MM.1S (cell line): ENCODE results near the gene FBXL17.
A peak's percentile ranks its signal among the peaks of the same experiment; 100 is the strongest.

Experiments
- DNase-seq: peaks from one replicate; pipeline ENCODE4 v3.0.0-alpha.2; 2015
- H2AFZ ChIP-seq: fragments of 300-600 bp; sonication (generic); 2 replicates; pipeline ENCODE4 v1.6.0; 2016; ENCODE audit warnings: antibody characterized with exemption, low read length
- H3F3A ChIP-seq: fragments of 300-600 bp; sonication (generic); 2 replicates; pipeline ENCODE4 v1.6.1; 2016; ENCODE audit warnings: mild to moderate bottlenecking, antibody characterized with exemption, low read length, moderate library complexity, mixed read lengths; ENCODE audit not compliant: insufficient read depth
- H3K27ac ChIP-seq: fragments of 300-600 bp; sonication (generic); 2 replicates; pipeline ENCODE4 v1.5.1; 2016; ENCODE audit warnings: mild to moderate bottlenecking, low read length
- H3K27me3 ChIP-seq: fragments of 300-600 bp; sonication (generic); replicated peaks from 2 replicates; pipeline ENCODE4 v1.6.0; 2016; ENCODE audit warnings: low read length; ENCODE audit not compliant: insufficient read depth
- H3K36me3 ChIP-seq: fragments of 300-600 bp; sonication (generic); replicated peaks from 2 replicates; pipeline ENCODE4 v1.6.1; 2016; ENCODE audit warnings: mild to moderate bottlenecking, low read length, mixed read lengths; ENCODE audit not compliant: insufficient read depth
- H3K4me1 ChIP-seq: fragments of 300-600 bp; sonication (generic); 2 replicates; pipeline ENCODE4 v1.6.1; 2016; ENCODE audit warnings: low read length, mixed read lengths
- H3K4me2 ChIP-seq: fragments of 300-600 bp; sonication (generic); 2 replicates; pipeline ENCODE4 v1.6.0; 2016; ENCODE audit warnings: low read depth, low read length
- H3K4me3 ChIP-seq: fragments of 300-600 bp; sonication (generic); 2 replicates; pipeline ENCODE4 v1.5.1; 2016; ENCODE audit warnings: low read length, mixed read lengths
- H3K79me2 ChIP-seq: fragments of 300-600 bp; sonication (generic); 2 replicates; pipeline ENCODE4 v1.6.1; 2016; ENCODE audit warnings: mixed run types, low read length, mixed read lengths
- H3K9ac ChIP-seq: fragments of 300-600 bp; sonication (generic); 2 replicates; pipeline ENCODE4 v1.6.1; 2016; ENCODE audit warnings: low read length, mixed read lengths
- H3K9me2 ChIP-seq: fragments of 300-600 bp; sonication (generic); replicated peaks from 2 replicates; pipeline ENCODE4 v1.6.1; 2016; ENCODE audit warnings: mild to moderate bottlenecking, low read length, mixed read lengths; ENCODE audit not compliant: insufficient read depth
- H3K9me3 ChIP-seq: fragments of 300-600 bp; sonication (generic); replicated peaks from 2 replicates; pipeline ENCODE4 v1.6.1; 2016; ENCODE audit warnings: mild to moderate bottlenecking, low read length, mixed read lengths; ENCODE audit not compliant: insufficient read depth
- H4K20me1 ChIP-seq: fragments of 300-600 bp; sonication (generic); 2 replicates; pipeline ENCODE4 v1.6.1; 2016; ENCODE audit warnings: mild to moderate bottlenecking, low read length, moderate library complexity, mixed read lengths; ENCODE audit not compliant: insufficient read depth
- CTCF ChIP-seq: fragments of 300-600 bp; sonication (generic); IDR thresholded peaks from 2 replicates; pipeline ENCODE4 v1.5.1; 2016; ENCODE audit warnings: antibody characterized with exemption, low read length, mixed read lengths
- EZH2 ChIP-seq: fragments of 300-600 bp; sonication (generic); optimal IDR thresholded peaks from 2 replicates; pipeline ENCODE3; 2017; ENCODE audit warnings: low read depth, mild to moderate bottlenecking, antibody characterized with exemption, low read length, mixed read lengths
- EZH2phosphoT487 ChIP-seq: fragments of 300-600 bp; sonication (generic); IDR thresholded peaks from 2 replicates; pipeline ENCODE4 v1.6.1; 2018; ENCODE audit warnings: antibody characterized with exemption, low read length

Gene FBXL17

DNA sequence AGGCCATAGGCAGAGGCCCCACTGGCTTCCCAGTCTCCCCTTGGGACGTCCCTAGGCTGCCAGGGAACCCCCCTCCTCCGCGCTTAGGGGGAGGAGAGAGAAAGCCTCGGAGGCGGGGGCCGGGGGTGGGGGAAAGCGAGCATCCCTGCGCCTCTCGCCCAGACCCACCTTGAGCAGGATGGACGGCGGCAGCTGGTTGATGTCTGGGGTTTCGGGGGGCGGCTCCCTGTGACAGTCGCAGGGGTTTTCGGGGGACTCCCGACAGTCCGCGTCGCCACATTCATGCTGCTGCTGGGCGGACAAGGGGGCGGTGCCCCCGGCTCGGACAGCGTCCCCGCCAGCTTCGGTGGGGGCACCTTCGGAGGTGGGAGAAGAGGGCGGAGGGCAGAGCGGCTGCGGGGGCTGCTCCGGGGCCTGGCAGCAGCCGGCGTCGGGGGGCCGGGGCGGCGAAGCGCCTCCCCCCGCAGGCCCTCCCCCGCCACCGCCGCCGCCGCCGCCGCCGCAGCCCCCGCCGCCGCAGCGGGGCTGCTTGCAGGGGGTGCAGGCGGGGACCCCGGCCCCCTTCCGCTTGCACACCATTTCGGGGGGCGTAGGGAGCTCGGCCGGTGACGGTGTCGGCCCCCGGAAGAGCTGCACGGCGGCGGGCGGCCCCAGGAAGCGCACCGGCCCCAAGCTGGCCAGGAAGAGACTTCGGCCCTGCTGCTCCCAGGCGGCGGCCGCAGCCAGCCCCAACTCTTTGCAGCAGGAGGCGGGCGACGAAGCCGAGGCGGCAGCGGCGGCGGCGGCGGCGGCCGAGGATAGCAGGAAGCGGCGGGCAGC, 1.2 kb downstream of the FBXL17 start:
- Histone ChIP-seq H3K27ac (peak overlapping the region; percentile 92; the same call in 1 of the 2 replicates), H2AFZ (peak overlapping the region; percentile 70), H3K36me3 (no peaks in the 10 kb centered on the region), H3K4me1 (peaks cover 7% of the 10 kb centered on the region; the same call in 1 of the 2 replicates), H3F3A (peaks cover 29% of the 10 kb centered on the region), H3K79me2 (peaks cover 36% of the 10 kb centered on the region), H3K27me3 (no peaks in the 10 kb centered on the region), H3K4me2 (peak overlapping the region; percentile 79), H3K9me2 (no peaks in the 10 kb centered on the region), H3K9ac (peak overlapping the region; percentile 99), H4K20me1 (no peaks in the 10 kb centered on the region), H3K4me3 (peak overlapping the region; percentile 70), H3K9me3 (no peaks in the 10 kb centered on the region)
- TF ChIP-seq EZH2: no peak
- no peak for TF ChIP-seq CTCF
- no peak for TF ChIP-seq EZH2phosphoT487
- peak; percentile 47 for DNase-seq

DNA sequence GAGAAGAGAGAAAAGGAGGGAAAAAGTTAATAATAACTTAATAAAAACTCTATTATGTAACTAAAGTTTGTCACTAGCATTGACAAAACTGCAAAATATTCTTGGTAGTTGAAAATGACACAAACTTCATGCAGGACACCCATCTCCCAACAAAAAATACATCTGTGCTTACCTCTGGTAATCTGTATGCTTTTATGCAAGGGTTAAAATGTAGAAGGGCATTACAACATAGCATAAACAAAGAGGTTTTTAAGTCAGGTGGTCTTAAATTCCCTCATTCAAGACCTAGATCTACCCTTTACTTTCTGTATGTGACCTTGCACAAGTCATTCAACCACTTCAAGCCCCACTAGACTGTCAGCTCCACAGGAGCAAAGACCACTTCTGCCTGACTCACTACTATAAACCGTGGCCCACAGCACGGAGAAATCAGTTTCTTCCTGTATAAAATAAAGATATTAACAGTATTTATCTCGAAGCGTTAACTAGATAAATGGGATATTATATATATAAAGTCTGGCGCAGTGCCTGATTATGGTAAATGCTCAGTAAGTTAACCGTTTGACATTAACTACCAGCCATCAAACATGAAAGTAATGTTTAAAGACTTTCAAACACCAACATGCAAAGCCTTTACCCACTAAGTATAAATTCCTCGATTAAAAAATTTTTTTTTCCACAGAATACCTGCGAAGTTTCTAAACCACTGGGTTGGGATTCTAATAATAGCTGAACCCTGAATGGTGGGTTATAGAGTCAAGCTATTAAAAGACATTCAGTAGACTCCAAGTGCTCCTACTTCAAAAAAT, 2.0 kb downstream of the FBXL17 start:
- H3K27me3 ChIP-seq: no peaks in the 10 kb centered on the region
- H3K4me3 ChIP-seq: peak overlapping the region; percentile 70
- no peaks in the 10 kb centered on the region for H3K9me2 ChIP-seq
- H3K4me2 ChIP-seq: peak overlapping the region; percentile 79
- peaks cover 29% of the 10 kb centered on the region for H3F3A ChIP-seq
- no peaks in the 10 kb centered on the region for H4K20me1 ChIP-seq
- no peaks in the 10 kb centered on the region for H3K9me3 ChIP-seq
- TF ChIP-seq EZH2: no peak
- no peak for TF ChIP-seq CTCF
- no peak for TF ChIP-seq EZH2phosphoT487
- peak overlapping the region; percentile 61; the same call in 1 of the 2 replicates for H3K9ac ChIP-seq
- H3K36me3 ChIP-seq: no peaks in the 10 kb centered on the region
- peak overlapping the region; percentile 70 for H2AFZ ChIP-seq
- H3K4me1 ChIP-seq: peaks cover 7% of the 10 kb centered on the region; the same call in 1 of the 2 replicates
- peaks cover 38% of the 10 kb centered on the region for H3K79me2 ChIP-seq
- no peak for DNase-seq
- H3K27ac ChIP-seq: peak overlapping the region; percentile 32; the same call in 1 of the 2 replicates

DNA sequence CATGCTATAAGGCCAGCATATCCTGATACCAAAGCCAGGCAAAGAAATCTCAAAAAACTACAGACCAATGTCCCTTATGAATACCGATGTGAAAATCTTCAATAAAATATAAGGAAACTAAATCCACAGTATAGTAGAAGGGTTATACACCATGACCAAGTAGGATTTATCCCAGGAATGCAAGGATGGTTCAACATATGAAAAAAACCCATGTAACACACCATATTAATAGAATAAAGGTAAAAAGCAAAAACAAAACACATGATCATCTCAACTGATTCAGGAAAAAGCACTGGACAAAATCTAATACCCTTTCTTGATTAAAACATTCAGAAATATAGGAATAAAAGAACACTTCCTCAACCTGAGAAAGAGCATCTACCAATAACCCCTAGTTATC, 6.1 kb downstream of the FBXL17 start:
- TF ChIP-seq EZH2phosphoT487 (no peak), EZH2 (no peak), CTCF (no peak)
- Histone ChIP-seq H3K9me2 (no peaks in the 10 kb centered on the region), H3K4me3 (no peak overlapping the region), H3K4me1 (peaks cover 7% of the 10 kb centered on the region; the same call in 1 of the 2 replicates), H3K27ac (no peak overlapping the region), H3K36me3 (no peaks in the 10 kb centered on the region), H2AFZ (no peak overlapping the region), H3K79me2 (peaks cover 68% of the 10 kb centered on the region), H3K27me3 (no peaks in the 10 kb centered on the region), H3F3A (peaks cover 6% of the 10 kb centered on the region; the same call in 1 of the 2 replicates), H3K9me3 (no peaks in the 10 kb centered on the region), H3K9ac (no peak overlapping the region), H4K20me1 (no peaks in the 10 kb centered on the region), H3K4me2 (no peak overlapping the region)
- no peak for DNase-seq
